Nephron (organoid): ENCODE data around the gene MRPS25.

ENCODE experiments used
- H3K27ac Mint-ChIP-seq, 3 experiments: 2 replicates each; pipeline ENCODE4 v1.8.0; 2020; ENCODE audit warnings: mixed read lengths in 3 of 3, mild to moderate bottlenecking in 2 of 3, moderate library complexity in 1 of 3
- H3K27me3 Mint-ChIP-seq: 2 replicates; pipeline ENCODE4 v1.8.0; 2021; ENCODE audit warnings: low read depth, mild to moderate bottlenecking, moderate library complexity, mixed read lengths
- H3K36me3 Mint-ChIP-seq: 2 replicates; pipeline ENCODE4 v1.8.0; 2020; ENCODE audit warnings: low read depth, mixed read lengths
- H3K4me1 Mint-ChIP-seq: 2 replicates; pipeline ENCODE4 v1.8.0; 2020; ENCODE audit warnings: mixed read lengths
- H3K4me3 Mint-ChIP-seq, 3 experiments: 2 replicates each; pipeline ENCODE4 v1.8.0; 2020; ENCODE audit warnings: mild to moderate bottlenecking in 3 of 3, mixed read lengths in 3 of 3, moderate library complexity in 2 of 3
- H3K9me3 Mint-ChIP-seq: 2 replicates; pipeline ENCODE4 v1.8.0; 2020; ENCODE audit warnings: mixed read lengths
- TF ChIP-seq, protein P1 (sequence below), 3 experiments: fragments of 200-600 bp; sonication (generic); IDR thresholded peaks; one replicate each; pipeline ENCODE4 v1.5.0; 2021; ENCODE audit warnings: antibody characterized with exemption in 3 of 3; ENCODE audit not compliant: unreplicated experiment in 3 of 3

The MRPS25 gene

DNA sequence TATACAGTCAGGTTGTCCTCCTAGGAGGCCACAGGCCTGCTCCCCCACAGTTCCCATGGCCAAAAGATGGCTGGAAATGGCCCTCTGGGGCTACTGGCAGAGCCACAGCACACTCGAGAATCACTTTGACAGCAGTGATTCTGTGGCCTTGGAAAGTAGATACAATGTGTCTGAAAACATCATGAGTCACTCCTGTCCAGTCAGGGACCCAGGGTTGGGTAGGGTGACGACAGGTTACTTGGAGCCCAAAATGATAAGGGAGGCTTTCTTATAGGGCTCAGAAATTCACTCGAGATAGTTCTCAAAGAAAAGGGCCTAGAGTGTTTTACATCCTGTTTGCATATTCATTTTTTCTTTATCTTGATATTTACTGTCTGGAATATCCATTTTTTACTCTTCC, 24.3 kb downstream of the MRPS25 start:
- TF ChIP-seq, protein P1, sequence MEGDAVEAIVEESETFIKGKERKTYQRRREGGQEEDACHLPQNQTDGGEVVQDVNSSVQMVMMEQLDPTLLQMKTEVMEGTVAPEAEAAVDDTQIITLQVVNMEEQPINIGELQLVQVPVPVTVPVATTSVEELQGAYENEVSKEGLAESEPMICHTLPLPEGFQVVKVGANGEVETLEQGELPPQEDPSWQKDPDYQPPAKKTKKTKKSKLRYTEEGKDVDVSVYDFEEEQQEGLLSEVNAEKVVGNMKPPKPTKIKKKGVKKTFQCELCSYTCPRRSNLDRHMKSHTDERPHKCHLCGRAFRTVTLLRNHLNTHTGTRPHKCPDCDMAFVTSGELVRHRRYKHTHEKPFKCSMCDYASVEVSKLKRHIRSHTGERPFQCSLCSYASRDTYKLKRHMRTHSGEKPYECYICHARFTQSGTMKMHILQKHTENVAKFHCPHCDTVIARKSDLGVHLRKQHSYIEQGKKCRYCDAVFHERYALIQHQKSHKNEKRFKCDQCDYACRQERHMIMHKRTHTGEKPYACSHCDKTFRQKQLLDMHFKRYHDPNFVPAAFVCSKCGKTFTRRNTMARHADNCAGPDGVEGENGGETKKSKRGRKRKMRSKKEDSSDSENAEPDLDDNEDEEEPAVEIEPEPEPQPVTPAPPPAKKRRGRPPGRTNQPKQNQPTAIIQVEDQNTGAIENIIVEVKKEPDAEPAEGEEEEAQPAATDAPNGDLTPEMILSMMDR (IDR thresholded peaks at IDR 0.05; ENCODE audit: unreplicated experiment in 3 of 3): no peak
- H3K36me3 Mint-ChIP-seq: peaks cover 69% of the 10 kb centered on the region
- no peaks in the 10 kb centered on the region for H3K9me3 Mint-ChIP-seq
- no peak overlapping the region for H3K4me3 Mint-ChIP-seq
- no peaks in the 10 kb centered on the region for H3K27me3 Mint-ChIP-seq
- H3K27ac Mint-ChIP-seq: no peak overlapping the region
- peaks cover 17% of the 10 kb centered on the region for H3K4me1 Mint-ChIP-seq

DNA sequence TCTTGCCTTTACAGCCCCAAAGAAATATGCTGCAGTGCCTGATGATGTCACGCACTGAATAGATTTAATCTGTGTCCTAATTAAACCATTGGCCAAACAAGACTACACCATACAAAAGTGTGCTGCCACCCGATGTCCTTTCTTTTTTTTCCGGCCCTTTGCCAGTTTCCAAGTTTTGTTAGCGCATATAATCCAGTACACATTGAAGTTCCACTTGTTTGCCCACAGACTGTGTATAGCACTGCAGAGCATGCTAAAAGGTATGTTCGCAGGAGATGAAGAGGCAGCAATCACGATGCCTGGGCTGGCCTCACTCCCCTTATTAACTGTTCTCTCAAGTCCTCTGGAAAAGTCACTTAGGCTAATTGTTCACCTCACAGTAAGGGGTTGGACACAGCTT, 26.8 kb downstream of the MRPS25 start:
- TF ChIP-seq, protein P1 (IDR thresholded peaks at IDR 0.05; ENCODE audit: unreplicated experiment in 3 of 3): no peak
- no peaks in the 10 kb centered on the region for H3K27me3 Mint-ChIP-seq
- H3K36me3 Mint-ChIP-seq: peaks cover 62% of the 10 kb centered on the region
- H3K4me3 Mint-ChIP-seq: no peak overlapping the region
- no peaks in the 10 kb centered on the region for H3K9me3 Mint-ChIP-seq
- no peak overlapping the region for H3K27ac Mint-ChIP-seq
- peaks cover 11% of the 10 kb centered on the region for H3K4me1 Mint-ChIP-seq

DNA sequence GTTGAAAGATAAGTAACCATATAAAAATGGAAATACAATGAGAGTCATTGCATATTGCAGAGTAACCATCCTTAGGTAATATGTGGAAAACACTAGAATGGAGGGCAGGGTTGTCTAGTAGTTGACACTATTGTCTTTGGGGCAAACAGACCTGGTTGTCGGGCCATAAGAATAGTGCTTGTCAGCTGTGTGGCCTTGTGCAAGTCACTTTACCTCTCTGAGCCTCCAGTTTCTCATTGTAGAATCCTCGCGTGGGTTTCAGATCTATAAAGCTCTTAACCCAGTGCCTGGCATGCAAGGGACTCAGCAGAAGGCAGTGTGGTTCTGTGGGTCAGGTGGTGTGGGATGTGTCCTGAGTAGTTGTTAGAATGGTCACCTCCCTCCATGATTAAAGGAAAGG, 32.0 kb downstream of the MRPS25 start:
- no peaks in the 10 kb centered on the region for H3K4me1 Mint-ChIP-seq
- no peaks in the 10 kb centered on the region for H3K9me3 Mint-ChIP-seq
- H3K27ac Mint-ChIP-seq: no peak overlapping the region
- H3K4me3 Mint-ChIP-seq: no peak overlapping the region
- H3K36me3 Mint-ChIP-seq: peaks cover 62% of the 10 kb centered on the region
- H3K27me3 Mint-ChIP-seq: no peaks in the 10 kb centered on the region
- TF ChIP-seq, protein P1 (IDR thresholded peaks at IDR 0.05; ENCODE audit: unreplicated experiment in 3 of 3): no peak

DNA sequence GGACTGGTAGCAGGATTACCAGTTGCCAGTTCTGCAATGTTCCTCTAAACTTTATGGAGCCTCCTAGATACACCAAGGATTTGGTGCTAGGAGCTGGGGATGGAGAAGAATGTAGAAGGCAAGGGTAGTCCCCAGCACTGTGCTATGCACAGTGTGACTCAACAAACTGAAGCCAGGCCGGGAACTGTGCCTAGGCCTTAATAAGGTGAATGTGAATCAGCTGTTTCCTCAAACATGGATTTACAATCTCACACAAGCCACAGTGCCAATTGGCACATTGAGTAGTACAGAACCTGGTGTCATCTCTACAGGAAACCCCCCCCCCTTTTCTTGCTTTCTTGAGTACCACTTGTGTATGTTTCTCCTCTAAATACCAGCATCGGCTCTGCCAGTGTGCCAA, 32.5 kb downstream of the MRPS25 start:
- H3K4me1 Mint-ChIP-seq: no peaks in the 10 kb centered on the region
- H3K9me3 Mint-ChIP-seq: no peaks in the 10 kb centered on the region
- H3K27me3 Mint-ChIP-seq: no peaks in the 10 kb centered on the region
- TF ChIP-seq, protein P1 (IDR thresholded peaks at IDR 0.05; ENCODE audit: unreplicated experiment in 3 of 3): no peak
- H3K36me3 Mint-ChIP-seq: peaks cover 62% of the 10 kb centered on the region
- H3K4me3 Mint-ChIP-seq: no peak overlapping the region
- no peak overlapping the region for H3K27ac Mint-ChIP-seq

DNA sequence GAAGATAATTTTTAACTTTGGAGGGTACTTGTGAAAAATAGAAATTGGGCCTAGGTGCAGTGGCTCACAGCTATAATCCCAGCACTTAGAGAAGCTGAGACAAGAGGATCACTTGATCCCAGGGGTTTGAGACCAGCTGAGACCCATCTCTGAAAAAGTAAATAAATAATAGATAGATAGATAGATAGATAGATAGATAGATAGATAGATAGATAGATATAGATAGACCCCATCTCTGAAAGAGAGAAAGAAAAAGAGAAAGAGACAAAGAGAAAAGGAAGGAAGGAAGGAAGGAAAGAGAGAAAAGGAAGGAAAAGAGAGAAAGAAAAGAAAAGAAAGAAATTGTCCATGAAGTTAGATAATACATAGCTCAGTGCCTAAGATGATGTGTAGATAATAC, 35.5 kb downstream of the MRPS25 start:
- no peak overlapping the region for H3K27ac Mint-ChIP-seq
- peaks cover 80% of the 10 kb centered on the region for H3K36me3 Mint-ChIP-seq
- no peak overlapping the region for H3K4me3 Mint-ChIP-seq
- H3K4me1 Mint-ChIP-seq: no peaks in the 10 kb centered on the region
- TF ChIP-seq, protein P1 (IDR thresholded peaks at IDR 0.05; ENCODE audit: unreplicated experiment in 3 of 3): no peak
- H3K27me3 Mint-ChIP-seq: no peaks in the 10 kb centered on the region
- no peaks in the 10 kb centered on the region for H3K9me3 Mint-ChIP-seq

DNA sequence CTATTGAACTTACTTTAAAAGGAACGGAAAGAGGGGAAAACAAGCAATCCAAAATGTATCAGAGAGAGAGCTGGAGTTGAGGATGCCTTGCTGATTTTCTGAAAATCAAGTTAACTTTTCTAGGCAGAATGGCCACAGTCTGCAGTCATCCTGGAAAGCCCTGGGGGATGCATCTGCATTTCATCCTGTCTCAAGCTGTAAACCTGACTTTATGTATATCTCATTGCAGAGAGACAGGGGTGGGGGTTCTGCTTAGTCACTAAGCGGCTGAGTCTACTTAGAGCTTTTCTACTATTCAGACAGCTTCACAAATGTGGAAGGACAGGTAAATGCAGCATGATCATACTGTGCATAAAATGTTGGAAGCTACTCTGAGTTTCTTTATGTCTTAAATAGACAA, 41.4 kb downstream of the MRPS25 start:
- Mint-ChIP-seq H3K4me1 (no peaks in the 10 kb centered on the region), H3K27me3 (peaks cover 4% of the 10 kb centered on the region), H3K36me3 (peaks cover 77% of the 10 kb centered on the region), H3K27ac (no peak overlapping the region), H3K9me3 (no peaks in the 10 kb centered on the region), H3K4me3 (no peak overlapping the region)
- TF ChIP-seq, protein P1 (IDR thresholded peaks at IDR 0.05; ENCODE audit: unreplicated experiment in 3 of 3): no peak
